GM23248 (cell line): ENCODE measurements around the gene WASHC3.

Experiments
- EZH2 ChIP-seq: fragments of 200-600 bp; sonication (generic); IDR thresholded peaks from 2 replicates; pipeline ENCODE4 v1.6.1; 2018; ENCODE audit warnings: antibody characterized with exemption, mild to moderate bottlenecking; ENCODE audit not compliant: insufficient read depth, poor library complexity, severe bottlenecking
- EZH2phosphoT487 ChIP-seq: fragments of 200-600 bp; sonication (generic); IDR thresholded peaks from 2 replicates; pipeline ENCODE4 v1.6.1; 2018; ENCODE audit warnings: antibody characterized with exemption, moderate library complexity, mild to moderate bottlenecking, low read depth; ENCODE audit not compliant: insufficient read depth

- TF ChIP-seq EZH2phosphoT487 (no peak), EZH2 (no peak)
Measured at GRCh38 chr12:102080842-102081241, 19.1 kb upstream of the WASHC3 start.
